Measurements from ENCODE around the gene DOLPP1. TPM values are rescaled to one million over a fixed set of nuclear protein-coding genes. Genes with fewer than 3 reads are reported as not detected.

Gene DOLPP1
- total and polyA plus RNA-seq, 2 of the 13 experiments (the other 11 are each of a cell fraction or from before 2014, with no cell fraction given) = 21.0 to 34.1 TPM

DNA sequence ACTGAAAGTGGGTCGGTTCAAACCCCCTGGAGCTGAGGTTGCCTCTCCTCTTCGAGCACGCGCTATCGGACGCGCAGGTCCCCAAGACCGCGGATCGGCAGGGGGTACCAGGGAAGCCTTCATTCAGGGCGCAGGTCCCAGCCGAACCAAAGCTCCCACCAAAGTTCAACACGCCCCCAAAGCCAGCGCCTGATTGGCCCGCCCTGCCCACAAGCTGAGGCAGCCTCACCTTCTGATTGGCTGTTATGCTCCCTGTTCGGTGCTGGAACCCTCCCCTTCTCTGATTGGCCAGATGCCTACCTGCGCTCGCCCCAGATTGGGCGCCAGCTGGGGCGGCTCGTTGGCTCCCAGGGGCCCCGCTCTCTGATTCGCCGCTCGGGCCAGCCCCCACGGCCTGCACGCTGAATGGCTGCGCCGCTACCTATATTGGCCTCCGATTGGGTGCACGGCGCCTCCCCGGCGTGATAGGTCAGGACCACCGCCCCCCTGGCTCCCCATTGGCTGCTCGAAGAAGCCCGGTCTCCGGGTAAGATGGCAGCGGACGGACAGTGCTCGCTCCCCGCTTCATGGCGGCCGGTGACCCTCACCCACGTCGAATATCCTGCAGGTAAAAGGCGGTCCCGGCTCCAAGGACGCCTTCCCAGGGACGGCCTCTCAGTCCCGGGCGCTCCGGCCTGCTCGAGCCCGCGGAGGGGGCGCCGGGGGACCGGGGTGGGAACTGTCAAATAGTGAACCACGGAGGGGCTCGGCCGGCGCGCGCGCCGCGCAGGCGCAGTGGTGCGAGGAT is at the start of gene DOLPP1 (continued):
- TF ChIP-seq, protein P1, sequence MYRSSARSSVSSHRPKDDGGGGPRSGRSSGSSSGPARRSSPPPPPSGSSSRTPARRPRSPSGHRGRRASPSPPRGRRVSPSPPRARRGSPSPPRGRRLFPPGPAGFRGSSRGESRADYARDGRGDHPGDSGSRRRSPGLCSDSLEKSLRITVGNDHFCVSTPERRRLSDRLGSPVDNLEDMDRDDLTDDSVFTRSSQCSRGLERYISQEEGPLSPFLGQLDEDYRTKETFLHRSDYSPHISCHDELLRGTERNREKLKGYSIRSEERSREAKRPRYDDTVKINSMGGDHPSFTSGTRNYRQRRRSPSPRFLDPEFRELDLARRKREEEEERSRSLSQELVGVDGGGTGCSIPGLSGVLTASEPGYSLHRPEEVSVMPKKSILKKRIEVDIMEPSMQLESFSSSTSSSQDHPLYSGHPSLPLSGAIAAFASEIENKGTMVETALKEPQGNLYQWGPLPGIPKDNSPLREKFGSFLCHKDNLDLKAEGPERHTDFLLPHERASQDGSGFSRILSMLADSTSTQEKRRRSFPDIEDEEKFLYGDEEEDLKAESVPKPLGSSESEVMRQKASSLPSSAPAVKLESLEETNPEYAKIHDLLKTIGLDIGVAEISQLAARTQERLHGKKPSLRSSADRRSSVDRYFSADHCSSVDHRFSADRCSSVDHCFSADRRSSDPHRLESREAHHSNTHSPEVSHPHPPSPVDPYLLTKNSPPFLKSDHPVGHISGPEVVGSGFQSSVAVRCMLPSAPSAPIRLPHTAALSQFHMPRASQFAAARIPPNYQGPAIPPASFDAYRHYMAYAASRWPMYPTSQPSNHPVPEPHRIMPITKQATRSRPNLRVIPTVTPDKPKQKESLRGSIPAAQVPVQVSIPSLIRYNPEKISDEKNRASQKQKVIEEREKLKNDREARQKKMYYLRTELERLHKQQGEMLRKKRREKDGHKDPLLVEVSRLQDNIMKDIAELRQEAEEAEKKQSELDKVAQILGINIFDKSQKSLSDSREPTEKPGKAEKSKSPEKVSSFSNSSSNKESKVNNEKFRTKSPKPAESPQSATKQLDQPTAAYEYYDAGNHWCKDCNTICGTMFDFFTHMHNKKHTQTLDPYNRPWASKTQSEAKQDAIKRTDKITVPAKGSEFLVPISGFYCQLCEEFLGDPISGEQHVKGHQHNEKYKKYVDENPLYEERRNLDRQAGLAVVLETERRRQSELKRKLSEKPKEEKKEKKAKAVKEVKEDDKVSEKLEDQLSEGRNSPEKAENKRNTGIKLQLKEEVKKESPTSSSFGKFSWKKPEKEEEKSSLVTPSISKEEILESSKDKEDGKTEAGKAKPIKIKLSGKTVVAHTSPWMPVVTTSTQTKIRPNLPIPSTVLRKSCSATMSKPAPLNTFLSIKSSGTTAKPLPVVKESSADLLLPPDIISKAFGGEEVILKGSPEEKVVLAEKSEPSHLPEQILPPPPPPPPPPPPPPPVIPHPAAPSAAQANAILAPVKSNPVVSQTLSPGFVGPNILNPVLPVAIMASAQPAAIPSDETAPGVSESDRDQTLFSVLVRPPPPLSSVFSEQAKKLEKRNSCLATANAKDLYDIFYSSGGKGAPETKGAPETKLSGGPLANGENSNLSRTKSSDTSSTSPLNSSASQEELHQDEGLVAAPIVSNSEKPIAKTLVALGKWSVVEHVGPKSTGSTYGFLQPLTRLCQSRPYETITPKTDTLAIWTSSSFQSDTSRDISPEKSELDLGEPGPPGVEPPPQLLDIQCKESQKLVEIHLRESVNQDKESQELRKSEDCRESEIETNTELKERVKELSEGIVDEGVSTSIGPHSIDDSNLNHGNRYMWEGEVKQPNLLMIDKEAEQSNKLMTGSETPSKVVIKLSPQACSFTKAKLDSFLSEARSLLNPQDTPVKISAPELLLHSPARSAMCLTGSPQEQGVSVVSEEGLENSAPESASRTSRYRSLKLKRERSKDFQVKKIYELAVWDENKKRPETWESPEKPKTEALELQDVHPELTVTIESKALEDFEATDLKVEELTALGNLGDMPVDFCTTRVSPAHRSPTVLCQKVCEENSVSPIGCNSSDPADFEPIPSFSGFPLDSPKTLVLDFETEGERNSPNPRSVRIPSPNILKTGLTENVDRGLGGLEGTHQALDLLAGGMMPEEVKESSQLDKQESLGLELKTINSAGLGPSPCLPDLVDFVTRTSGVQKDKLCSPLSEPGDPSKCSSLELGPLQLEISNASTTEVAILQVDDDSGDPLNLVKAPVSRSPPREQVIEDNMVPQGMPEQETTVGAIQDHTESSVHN (CRISPR knock-in tag; IDR thresholded peaks at IDR 0.05) = no peak
- no peak for TF ChIP-seq ZNF749 (CRISPR knock-in tag; IDR thresholded peaks at IDR 0.05; ENCODE audit: borderline replicate concordance)
- peak; percentile 69 for TF ChIP-seq CBX1 (IDR thresholded peaks at IDR 0.05; ENCODE audit: low read depth)
- TF ChIP-seq JUND (CRISPR knock-in tag; IDR thresholded peaks at IDR 0.05) = no peak
- TF ChIP-seq SOX13 (IDR thresholded peaks at IDR 0.05) = no peak
- TF ChIP-seq SOX13 (CRISPR knock-in tag; conservative IDR thresholded peaks at IDR 0.05 in 1 of 2, IDR thresholded peaks at IDR 0.05 in 1 of 2) = no peak
- no peak for TF ChIP-seq HNRNPK (IDR thresholded peaks at IDR 0.05; ENCODE audit: low read depth, low read length, poor library complexity, severe bottlenecking)
- TF ChIP-seq MLLT10 (CRISPR knock-in tag; IDR thresholded peaks at IDR 0.05) = no peak
- TF ChIP-seq, protein P2, sequence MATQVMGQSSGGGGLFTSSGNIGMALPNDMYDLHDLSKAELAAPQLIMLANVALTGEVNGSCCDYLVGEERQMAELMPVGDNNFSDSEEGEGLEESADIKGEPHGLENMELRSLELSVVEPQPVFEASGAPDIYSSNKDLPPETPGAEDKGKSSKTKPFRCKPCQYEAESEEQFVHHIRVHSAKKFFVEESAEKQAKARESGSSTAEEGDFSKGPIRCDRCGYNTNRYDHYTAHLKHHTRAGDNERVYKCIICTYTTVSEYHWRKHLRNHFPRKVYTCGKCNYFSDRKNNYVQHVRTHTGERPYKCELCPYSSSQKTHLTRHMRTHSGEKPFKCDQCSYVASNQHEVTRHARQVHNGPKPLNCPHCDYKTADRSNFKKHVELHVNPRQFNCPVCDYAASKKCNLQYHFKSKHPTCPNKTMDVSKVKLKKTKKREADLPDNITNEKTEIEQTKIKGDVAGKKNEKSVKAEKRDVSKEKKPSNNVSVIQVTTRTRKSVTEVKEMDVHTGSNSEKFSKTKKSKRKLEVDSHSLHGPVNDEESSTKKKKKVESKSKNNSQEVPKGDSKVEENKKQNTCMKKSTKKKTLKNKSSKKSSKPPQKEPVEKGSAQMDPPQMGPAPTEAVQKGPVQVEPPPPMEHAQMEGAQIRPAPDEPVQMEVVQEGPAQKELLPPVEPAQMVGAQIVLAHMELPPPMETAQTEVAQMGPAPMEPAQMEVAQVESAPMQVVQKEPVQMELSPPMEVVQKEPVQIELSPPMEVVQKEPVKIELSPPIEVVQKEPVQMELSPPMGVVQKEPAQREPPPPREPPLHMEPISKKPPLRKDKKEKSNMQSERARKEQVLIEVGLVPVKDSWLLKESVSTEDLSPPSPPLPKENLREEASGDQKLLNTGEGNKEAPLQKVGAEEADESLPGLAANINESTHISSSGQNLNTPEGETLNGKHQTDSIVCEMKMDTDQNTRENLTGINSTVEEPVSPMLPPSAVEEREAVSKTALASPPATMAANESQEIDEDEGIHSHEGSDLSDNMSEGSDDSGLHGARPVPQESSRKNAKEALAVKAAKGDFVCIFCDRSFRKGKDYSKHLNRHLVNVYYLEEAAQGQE (IDR thresholded peaks at IDR 0.05; ENCODE audit: borderline replicate concordance in 1 of 2, low read depth in 1 of 2, low read length in 2 of 2) = no peak
- TF ChIP-seq, protein P3, sequence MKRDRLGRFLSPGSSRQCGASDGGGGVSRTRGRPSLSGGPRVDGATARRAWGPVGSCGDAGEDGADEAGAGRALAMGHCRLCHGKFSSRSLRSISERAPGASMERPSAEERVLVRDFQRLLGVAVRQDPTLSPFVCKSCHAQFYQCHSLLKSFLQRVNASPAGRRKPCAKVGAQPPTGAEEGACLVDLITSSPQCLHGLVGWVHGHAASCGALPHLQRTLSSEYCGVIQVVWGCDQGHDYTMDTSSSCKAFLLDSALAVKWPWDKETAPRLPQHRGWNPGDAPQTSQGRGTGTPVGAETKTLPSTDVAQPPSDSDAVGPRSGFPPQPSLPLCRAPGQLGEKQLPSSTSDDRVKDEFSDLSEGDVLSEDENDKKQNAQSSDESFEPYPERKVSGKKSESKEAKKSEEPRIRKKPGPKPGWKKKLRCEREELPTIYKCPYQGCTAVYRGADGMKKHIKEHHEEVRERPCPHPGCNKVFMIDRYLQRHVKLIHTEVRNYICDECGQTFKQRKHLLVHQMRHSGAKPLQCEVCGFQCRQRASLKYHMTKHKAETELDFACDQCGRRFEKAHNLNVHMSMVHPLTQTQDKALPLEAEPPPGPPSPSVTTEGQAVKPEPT (CRISPR knock-in tag; IDR thresholded peaks at IDR 0.05; ENCODE audit: low read depth) = no peak
- TF ChIP-seq, protein P4, sequence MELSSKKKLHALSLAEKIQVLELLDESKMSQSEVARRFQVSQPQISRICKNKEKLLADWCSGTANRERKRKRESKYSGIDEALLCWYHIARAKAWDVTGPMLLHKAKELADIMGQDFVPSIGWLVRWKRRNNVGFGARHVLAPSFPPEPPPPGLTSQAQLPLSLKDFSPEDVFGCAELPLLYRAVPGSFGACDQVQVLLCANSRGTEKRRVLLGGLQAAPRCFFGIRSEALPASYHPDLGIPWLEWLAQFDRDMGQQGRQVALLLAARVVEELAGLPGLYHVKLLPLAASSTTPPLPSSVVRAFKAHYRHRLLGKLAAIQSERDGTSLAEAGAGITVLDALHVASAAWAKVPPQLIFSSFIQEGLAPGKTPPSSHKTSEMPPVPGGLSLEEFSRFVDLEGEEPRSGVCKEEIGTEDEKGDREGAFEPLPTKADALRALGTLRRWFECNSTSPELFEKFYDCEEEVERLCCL (CRISPR knock-in tag; IDR thresholded peaks at IDR 0.05; ENCODE audit: borderline replicate concordance) = no peak

Measured in HepG2 (cell line).